Osteoblast (primary cell): ENCODE results near the gene NEMF. TPM values are rescaled to one million over a fixed set of nuclear protein-coding genes. Genes with fewer than 3 reads are reported as not detected.
A peak's percentile ranks its signal among the peaks of the same experiment; 100 is the strongest.

ENCODE experiments used
- DNase-seq: peaks from one replicate; pipeline ENCODE4 v3.0.0; 2011; ENCODE audit warnings: low spot score, mixed read lengths; ENCODE audit not compliant: insufficient read length; ENCODE audit errors: missing footprints
- H2AFZ ChIP-seq: 2 replicates; pipeline ENCODE4 v1.6.0; 2011; ENCODE audit warnings: mild to moderate bottlenecking, low read length
- H3K27ac ChIP-seq: 2 replicates; pipeline ENCODE4 v1.5.1; 2011; ENCODE audit warnings: mild to moderate bottlenecking, low read depth, low read length, moderate library complexity
- H3K27me3 ChIP-seq: 2 replicates; pipeline ENCODE4 v1.6.0; 2012; ENCODE audit warnings: mild to moderate bottlenecking, control low read depth, inconsistent platforms, low read length, moderate library complexity; ENCODE audit not compliant: insufficient read depth
- H3K36me3 ChIP-seq: 2 replicates; pipeline ENCODE4 v1.5.1; 2011; ENCODE audit warnings: mild to moderate bottlenecking, low read length, control low read depth, moderate library complexity; ENCODE audit not compliant: insufficient read depth
- H3K4me1 ChIP-seq: 2 replicates; pipeline ENCODE4 v1.5.1; 2011; ENCODE audit warnings: mild to moderate bottlenecking, low read length, control low read depth, moderate library complexity; ENCODE audit not compliant: insufficient read depth
- H3K4me2 ChIP-seq: 2 replicates; pipeline ENCODE4 v1.6.0; 2011; ENCODE audit warnings: mild to moderate bottlenecking, low read length; ENCODE audit not compliant: insufficient read depth
- H3K4me3 ChIP-seq: fragments of 200-600 bp; sonication (generic); 3 replicates; pipeline ENCODE4 v1.5.1; 2012; ENCODE audit warnings: mild to moderate bottlenecking, low read length, inconsistent platforms; ENCODE audit not compliant: insufficient read depth
- H3K79me2 ChIP-seq: 2 replicates; pipeline ENCODE4 v1.6.0; 2012; ENCODE audit warnings: mild to moderate bottlenecking, low read length, control low read depth, inconsistent platforms; ENCODE audit not compliant: insufficient read depth
- H3K9me3 ChIP-seq: 2 replicates; pipeline ENCODE4 v1.5.1; 2011; ENCODE audit warnings: low read depth, low read length, control low read depth
- H4K20me1 ChIP-seq: 2 replicates; pipeline ENCODE4 v1.6.0; 2012; ENCODE audit warnings: mild to moderate bottlenecking, low read length, control low read depth; ENCODE audit not compliant: insufficient read depth
- CTCF ChIP-seq: IDR thresholded peaks from 2 replicates; pipeline ENCODE4 v1.5.1; 2011; ENCODE audit warnings: mild to moderate bottlenecking, low read depth, low read length, moderate library complexity; ENCODE audit errors: extremely low read depth
- total RNA-seq: library from RNA; depleted of rRNA; stranded (reverse); fragments of >200 nt; gene quantifications from 2 replicates; pipeline ENCODE4 v1.2.3, GENCODE V29; 2012

Gene NEMF
- total RNA-seq, 1 donor, result 54.3 TPM

- peak; percentile 95 for DNase-seq
- H3K27ac ChIP-seq, result peak within 1 kb of the TSS; percentile 96
- H3K4me3 ChIP-seq, result peak within 1 kb of the TSS; percentile 99
- H3K79me2 ChIP-seq, result peaks cover 32% of the 10 kb centered on the region
- no peaks in the 10 kb centered on the region for H3K27me3 ChIP-seq
- H3K36me3 ChIP-seq, result peaks cover 10% of the 10 kb centered on the region
- peaks cover 25% of the 10 kb centered on the region for H3K4me1 ChIP-seq
- peaks cover 32% of the 10 kb centered on the region for H4K20me1 ChIP-seq
- TF ChIP-seq CTCF, result no peak
- H2AFZ ChIP-seq, result peak within 1 kb of the TSS; percentile 92
- H3K4me2 ChIP-seq, result peak within 1 kb of the TSS; percentile 99
- no peaks in the 10 kb centered on the region for H3K9me3 ChIP-seq
Measured at GRCh38 chr14:49767571-49768300, 84.9 kb downstream of the NEMF start, which contains the start of gene KLHDC2. KLHDC2 (plus strand) TSS chr14:49768153; CDS start chr14:49768469, 316 bp downstream.

GRCh38 chr14:49767270-49767570, 85.4 kb downstream of the NEMF start:
- H3K4me1 ChIP-seq, result peaks cover 25% of the 10 kb centered on the region
- peak overlapping the region; percentile 96 for H3K27ac ChIP-seq
- H2AFZ ChIP-seq, result peak overlapping the region; percentile 92
- DNase-seq, result no peak
- H3K27me3 ChIP-seq, result no peaks in the 10 kb centered on the region
- H3K9me3 ChIP-seq, result no peaks in the 10 kb centered on the region
- peak overlapping the region; percentile 94 for H3K4me2 ChIP-seq
- peak overlapping the region; percentile 99 for H3K4me3 ChIP-seq
- peaks cover 5% of the 10 kb centered on the region for H3K36me3 ChIP-seq
- no peak for TF ChIP-seq CTCF
- H3K79me2 ChIP-seq, result peaks cover 29% of the 10 kb centered on the region
- H4K20me1 ChIP-seq, result peaks cover 28% of the 10 kb centered on the region

- H3K4me1 ChIP-seq, result peaks cover 25% of the 10 kb centered on the region
- peaks cover 28% of the 10 kb centered on the region for H3K79me2 ChIP-seq
- peak overlapping the region; percentile 94 for H3K4me2 ChIP-seq
- peak overlapping the region; percentile 99 for H3K4me3 ChIP-seq
- DNase-seq, result peak; percentile 9
- peaks cover 3% of the 10 kb centered on the region for H3K36me3 ChIP-seq
- no peak for TF ChIP-seq CTCF
- peaks cover 25% of the 10 kb centered on the region for H4K20me1 ChIP-seq
- no peaks in the 10 kb centered on the region for H3K9me3 ChIP-seq
- peak overlapping the region; percentile 96 for H3K27ac ChIP-seq
- H2AFZ ChIP-seq, result peak overlapping the region; percentile 92
- H3K27me3 ChIP-seq, result no peaks in the 10 kb centered on the region
Measured at GRCh38 chr14:49766839-49767238, 85.7 kb downstream of the NEMF start.

GRCh38 chr14:49761839-49762551, 90.6 kb downstream of the NEMF start:
- Histone ChIP-seq H2AFZ (no peak overlapping the region), H3K36me3 (no peaks in the 10 kb centered on the region), H3K9me3 (no peaks in the 10 kb centered on the region), H4K20me1 (no peaks in the 10 kb centered on the region), H3K27me3 (no peaks in the 10 kb centered on the region), H3K27ac (peak overlapping the region; percentile 24), H3K79me2 (no peaks in the 10 kb centered on the region), H3K4me1 (peaks cover 3% of the 10 kb centered on the region), H3K4me3 (no peak overlapping the region), H3K4me2 (no peak overlapping the region)
- TF ChIP-seq CTCF, result no peak
- DNase-seq, result no peak
